ENCODE measurements around the gene MARCHF6.
A peak's percentile ranks its signal among the peaks of the same experiment; 100 is the strongest.
"Not testable (repeated sequence)": the region's sequence is repeated elsewhere in the genome, so short reads cannot be mapped to it uniquely, and the experiment has no call there.

Gene MARCHF6, protein sequence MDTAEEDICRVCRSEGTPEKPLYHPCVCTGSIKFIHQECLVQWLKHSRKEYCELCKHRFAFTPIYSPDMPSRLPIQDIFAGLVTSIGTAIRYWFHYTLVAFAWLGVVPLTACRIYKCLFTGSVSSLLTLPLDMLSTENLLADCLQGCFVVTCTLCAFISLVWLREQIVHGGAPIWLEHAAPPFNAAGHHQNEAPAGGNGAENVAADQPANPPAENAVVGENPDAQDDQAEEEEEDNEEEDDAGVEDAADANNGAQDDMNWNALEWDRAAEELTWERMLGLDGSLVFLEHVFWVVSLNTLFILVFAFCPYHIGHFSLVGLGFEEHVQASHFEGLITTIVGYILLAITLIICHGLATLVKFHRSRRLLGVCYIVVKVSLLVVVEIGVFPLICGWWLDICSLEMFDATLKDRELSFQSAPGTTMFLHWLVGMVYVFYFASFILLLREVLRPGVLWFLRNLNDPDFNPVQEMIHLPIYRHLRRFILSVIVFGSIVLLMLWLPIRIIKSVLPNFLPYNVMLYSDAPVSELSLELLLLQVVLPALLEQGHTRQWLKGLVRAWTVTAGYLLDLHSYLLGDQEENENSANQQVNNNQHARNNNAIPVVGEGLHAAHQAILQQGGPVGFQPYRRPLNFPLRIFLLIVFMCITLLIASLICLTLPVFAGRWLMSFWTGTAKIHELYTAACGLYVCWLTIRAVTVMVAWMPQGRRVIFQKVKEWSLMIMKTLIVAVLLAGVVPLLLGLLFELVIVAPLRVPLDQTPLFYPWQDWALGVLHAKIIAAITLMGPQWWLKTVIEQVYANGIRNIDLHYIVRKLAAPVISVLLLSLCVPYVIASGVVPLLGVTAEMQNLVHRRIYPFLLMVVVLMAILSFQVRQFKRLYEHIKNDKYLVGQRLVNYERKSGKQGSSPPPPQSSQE

DNA sequence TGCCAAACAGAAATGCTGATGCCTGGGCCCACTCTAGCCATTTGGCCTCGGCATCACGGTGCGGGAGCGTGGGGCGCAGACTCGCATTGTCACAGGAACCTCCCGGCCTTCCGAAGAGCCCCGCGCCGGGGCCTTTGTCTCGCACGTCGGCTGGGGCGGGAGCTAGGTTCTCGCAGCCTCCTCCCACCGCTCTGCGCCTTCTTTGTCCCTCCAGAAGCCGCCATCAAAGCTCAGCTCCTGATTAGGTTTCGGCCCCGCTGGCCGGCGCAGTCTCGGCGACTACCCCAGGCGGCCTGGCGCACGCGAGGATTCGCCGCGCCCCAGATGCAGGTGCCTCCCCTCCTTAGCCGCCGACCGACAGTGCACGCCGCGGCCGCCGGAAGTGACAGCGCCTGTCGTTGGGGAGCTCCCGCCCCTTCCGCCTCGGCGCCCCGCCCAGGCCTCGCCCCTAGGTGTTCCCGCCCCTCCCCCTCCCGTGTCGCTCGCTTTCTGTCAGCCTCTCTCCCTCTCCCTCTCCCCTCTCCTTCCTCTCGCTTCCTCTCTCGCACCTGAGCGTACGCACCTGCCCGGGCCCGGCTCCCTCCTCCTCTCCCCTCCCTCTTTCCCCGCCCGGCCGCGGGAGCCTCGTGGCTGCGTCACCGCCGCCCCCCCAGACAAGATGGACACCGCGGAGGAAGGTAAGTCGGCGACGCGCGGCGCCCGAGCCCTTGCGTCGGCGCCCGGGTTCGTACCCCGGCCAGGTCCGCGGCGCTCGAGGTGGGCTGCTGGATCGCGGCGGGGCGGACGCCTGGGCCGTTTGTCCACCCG is at the start of gene MARCHF6:
MARCHF6 (plus strand) TSS at position 455 of the 807 bp plus-strand sequence; CDS start at position 659, 204 bp downstream.
- DNase-seq (ENCODE audit: low spot score): peak; percentile 96

DNA sequence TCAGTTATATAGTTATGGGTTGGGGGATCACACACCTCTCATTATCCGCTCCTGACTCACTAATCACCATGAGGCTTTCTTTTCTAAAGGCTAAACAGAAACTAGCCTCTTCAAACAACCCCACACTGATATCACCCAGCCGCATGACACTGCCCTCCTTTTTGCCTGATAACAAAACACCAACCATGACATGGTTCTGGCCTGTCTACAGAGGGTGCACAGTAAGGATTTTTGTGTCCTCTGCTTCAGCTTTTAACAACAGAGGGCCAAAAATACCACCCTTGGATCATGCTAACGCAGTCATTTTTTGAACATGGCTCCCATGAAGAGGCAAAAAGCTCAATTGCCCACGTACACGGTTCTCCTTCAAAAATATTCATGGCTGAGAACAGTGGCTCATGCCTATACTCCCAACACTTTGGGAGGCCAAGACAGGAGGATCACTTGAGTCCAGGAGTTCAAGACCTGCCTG is 49.8 kb upstream of the MARCHF6 start:
- DNase-seq (ENCODE audit: low spot score): no peak

DNA sequence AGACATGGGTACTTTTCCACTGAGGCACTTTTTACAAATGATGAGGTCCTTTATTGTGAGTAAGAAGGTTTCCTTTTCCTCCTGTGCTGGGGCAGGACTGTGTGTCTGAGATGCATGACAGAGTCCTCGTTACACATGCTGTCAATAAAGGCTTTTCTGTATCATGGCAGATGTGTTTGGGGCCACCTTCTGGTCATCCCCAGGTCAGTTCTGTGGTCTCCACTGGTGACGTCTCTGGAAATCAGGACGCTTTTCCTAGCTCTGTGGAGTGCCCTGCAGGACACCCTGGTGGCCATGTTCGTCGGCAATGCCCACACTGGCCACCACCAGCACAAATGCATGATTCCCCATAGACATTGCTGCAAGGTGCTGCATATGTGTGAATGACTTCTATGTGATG is 48.6 kb upstream of the MARCHF6 start:
- DNase-seq (ENCODE audit: low spot score): no peak

DNA sequence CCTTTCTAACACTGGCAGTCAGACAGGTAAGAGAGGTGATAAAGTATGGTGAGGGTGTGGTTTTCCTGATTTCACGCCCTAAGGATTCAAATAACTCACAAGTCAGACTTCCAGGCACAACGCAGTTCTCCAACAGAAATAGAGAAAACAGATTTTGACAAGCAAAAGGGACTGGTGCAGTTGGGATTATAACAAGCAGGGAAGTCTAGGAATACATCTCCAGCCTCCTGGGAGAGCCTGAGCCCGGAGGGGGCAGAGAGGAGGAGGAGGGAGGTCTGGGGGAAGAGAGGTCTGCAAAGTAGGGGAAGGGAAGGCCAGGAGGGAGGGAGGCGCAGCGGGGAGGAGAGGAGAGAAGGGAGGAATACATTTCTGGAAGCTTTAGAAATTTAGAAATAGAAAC is 47.4 kb upstream of the MARCHF6 start:
- DNase-seq (ENCODE audit: low spot score): no peak

DNA sequence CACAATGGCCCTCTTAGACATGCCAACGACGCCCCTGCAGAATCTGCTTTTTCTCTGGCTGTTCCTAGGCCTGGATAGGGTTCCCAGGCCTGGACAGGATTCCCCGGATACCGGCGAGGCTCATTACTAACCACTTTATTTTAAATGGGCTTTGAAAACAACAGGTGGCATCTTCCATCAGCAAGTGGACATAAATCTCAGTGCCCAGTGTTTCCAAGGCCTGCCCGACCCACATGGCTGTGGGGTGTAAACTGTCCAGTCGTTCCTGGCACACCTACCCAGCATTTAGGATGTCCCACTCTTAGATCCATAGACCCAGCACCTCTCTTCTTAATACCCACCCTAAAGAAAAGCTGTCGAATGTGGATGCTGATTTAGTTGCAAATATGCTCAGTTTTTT is 46.7 kb upstream of the MARCHF6 start:
- DNase-seq (ENCODE audit: low spot score): no peak

DNA sequence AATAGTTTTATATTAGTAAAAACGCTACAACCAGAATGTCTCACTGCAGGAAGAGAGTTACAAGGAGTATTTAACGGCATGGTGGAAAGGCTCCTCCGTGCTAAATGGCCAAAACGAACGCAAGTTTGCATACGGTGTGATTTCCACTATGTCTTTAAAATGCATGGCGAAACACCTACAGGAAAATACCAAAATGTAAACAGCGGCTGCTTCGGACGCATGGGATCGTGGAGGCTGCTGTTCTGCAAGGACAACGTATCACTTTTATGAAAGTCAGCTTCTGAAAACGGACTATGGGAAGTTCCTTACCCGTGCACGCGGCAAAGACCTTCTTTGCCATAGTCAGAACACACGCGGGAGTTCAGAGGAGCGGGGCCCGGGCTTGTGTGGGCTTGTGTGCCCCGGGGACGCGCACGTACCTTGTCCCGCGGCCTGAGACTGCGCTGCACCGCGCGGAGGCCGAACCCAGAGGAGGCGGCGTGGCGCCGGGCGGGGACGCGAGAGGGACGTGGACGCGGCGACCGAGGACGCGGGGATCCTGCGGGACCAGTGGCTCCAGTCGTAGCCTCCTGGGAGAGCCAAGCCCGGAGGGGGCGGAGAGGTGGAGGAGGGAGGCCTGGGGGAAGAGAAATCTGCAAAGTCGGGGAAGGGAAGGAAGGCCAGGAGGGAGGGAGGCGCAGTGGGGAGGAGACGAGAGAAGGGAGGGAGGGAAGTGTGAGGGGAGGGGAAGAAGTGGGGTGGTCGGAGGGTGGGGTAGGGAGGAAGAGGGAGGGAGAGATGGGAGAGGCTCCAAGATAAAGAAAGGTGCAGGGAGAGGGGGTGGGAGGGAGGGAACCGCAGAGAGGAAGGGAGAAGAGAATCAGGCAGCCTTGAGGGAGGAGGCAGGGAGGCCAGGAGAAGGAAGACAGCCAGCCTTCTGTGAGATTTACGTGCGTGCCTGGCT is 46.0 kb upstream of the MARCHF6 start, which contains the start of gene CMBL:
CMBL (minus strand) TSS at position 697 of the 943 bp plus-strand sequence. CDS start 17,140 bp downstream, outside the sequence.
- DNase-seq (ENCODE audit: low spot score): no peak

DNA sequence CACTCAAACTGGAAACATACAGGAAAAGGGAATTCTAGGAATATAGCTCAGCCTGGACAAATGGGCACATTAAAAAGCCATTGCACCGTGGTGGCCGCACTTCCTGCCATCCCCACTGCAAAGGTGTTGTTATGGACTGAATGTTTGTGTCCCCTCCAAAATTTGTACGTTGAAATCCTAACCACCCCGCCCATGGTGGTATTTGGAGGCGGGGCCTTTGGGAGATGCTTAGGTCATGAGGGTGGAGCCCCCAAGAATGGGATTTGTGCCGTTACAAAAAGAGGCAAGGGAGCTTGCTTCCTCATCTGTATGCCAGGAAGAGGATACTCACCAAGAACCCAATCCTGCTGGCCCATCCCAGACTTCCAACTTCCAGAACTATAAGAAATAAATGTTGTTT is 44.7 kb upstream of the MARCHF6 start:
- DNase-seq (ENCODE audit: low spot score): no peak

DNA sequence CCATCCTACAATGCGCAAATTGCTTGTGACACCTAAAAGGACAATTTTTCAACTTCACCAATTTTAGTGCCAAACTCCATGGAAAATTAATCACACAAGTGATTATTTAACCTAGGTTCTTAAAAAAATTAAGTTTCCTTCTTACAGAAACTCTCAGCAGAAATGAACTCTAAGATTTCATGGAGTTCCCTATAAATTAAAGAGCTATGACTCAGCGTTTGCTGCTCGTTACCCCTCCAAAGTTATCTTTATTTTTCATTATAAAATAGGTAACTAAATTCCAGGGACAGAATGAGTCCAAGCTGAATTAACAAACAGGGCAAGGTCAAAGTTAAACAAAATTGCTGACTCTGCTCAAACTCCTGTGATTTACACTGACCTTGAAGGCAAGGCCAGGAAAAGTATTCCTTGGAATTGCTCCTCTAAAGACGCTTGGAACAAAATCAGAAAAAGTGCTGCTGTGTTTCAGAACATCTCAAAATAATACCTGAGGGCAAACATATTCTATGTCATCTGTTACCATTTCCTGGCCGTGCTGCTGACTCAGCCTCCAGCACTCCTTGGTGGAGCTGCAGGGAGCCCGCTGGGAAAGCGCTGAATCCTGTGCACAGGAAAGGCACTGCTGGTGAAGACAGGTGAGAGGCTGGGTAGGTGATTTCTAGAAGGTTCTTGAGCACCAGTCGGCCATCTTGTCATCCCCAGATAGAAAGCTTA is 43.3 kb upstream of the MARCHF6 start:
- no peak for DNase-seq (ENCODE audit: low spot score)

DNA sequence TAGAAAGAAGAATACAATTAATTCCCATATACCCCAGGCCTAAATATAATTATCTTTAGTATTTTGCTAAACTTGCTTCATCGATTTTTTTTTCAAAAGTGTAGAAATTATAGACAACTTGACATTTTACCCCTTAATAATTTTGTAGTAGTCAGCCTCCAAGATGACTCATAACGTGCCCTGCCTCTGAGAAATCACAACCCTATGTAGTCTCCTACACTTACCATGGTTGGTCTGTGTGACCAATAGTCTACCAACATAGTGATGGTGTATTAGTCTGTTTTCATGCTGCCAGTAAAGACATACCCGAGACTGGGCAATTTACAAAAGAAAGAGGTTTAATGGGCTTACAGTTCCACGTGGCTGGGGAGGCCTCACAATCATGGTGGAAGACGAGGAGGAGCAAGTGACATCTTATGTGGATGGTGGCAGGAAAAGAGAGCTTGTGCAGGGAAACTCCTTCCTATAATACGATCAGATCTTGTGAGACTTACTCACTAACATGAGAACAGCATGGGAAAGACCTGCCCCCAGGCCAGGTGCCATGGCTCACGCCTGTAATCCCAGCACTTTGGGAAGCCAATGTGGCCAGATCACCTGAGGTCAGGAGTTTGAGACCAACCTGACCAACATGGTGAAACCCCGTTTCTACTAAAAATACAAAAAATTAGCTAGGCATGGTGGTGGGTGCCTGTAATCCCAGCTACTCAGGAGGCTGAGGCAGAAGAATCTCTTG is 42.5 kb upstream of the MARCHF6 start:
- not testable (repeated sequence) for DNase-seq (ENCODE audit: low spot score)

DNA sequence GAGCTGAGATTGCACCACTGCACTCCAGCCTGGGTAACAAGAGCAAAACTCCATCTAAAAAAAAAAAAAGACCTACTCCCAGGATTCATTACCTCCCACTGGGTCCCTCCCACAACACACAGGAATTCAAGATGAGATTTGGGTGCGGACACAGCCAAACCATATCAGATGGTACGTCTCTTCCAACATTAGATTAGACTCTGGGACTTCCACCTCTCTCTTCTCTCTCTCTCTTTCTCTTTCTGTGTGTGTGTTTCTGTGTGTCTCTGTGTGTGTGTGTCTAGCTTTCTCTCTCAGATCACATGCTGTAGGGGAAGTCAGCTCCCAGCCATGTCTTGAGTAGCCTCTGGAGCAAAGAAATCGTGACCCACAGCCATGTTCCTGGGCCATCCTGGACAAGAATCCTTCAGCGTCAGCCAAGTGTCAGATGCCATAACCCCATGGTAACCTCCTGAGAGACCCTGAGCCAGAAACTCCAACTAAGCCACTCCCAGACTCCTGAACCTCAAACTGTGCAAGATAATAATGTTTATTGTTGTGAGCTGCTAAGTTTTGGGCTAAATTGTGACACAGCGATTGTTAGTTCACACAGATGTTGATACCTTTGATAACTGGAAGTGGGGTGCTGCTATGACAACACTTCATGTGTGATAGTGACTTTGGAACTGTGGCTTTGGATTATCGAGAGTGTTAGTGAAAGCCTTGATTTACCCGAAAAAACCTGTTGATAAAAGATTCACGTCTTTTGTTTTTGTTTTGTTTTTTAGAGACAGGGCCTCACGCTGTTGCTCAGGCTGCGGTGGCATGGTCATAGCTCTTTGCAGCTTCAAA is 41.7 kb upstream of the MARCHF6 start:
- DNase-seq (ENCODE audit: low spot score): no peak

DNA sequence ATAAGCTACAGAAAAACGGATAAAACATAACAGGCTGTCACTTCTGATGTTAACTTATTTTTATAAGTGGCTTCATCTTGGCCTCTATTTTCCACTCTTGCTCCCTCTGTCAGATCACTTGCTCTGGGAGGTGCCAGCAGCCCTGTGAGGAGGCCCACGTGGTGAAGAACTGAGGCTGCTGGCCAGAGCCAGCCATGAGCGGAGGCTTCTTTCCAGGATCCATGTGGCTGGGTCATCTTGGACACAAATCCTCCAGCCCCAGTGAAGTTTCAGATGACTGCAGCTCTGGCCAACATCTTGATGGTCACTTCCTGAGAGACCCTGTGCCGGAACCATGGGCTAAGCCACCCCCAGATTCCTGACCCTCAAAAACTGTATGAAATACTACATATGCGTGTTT is 38.3 kb upstream of the MARCHF6 start:
- DNase-seq (ENCODE audit: low spot score): no peak

DNA sequence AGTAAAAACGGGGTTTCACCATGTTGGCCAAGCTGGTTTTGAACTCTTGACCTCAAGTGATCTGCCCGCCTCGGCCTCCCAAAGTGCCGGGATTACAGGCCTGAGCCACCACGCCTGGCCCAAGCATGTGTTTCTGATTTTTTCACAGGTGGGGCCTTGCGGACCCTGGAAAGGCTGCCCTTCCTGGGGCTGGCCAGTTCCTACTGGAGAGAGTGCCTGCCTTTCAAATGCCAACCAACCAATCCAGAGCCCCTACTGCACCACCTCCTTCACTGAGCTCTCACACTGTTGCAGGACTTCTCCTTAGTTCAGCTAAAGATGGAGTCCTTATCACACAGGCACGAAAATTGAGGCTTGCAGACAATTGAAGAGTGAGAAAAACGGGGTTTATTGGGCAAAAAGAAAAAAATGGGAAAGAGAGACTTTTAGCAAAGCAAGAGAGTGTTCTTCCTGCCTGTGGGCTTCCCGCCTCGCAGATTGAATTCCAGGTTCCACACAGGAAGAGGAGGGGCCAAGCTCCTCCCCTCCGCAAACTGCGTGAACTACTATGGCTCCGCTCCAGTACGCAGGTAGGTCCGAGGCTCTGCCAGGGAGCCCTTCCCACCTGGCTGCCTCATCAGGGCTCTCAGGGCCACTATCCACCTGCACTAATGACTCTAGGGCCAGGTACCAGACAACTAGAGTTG is 37.5 kb upstream of the MARCHF6 start:
- no peak for DNase-seq (ENCODE audit: low spot score)

DNA sequence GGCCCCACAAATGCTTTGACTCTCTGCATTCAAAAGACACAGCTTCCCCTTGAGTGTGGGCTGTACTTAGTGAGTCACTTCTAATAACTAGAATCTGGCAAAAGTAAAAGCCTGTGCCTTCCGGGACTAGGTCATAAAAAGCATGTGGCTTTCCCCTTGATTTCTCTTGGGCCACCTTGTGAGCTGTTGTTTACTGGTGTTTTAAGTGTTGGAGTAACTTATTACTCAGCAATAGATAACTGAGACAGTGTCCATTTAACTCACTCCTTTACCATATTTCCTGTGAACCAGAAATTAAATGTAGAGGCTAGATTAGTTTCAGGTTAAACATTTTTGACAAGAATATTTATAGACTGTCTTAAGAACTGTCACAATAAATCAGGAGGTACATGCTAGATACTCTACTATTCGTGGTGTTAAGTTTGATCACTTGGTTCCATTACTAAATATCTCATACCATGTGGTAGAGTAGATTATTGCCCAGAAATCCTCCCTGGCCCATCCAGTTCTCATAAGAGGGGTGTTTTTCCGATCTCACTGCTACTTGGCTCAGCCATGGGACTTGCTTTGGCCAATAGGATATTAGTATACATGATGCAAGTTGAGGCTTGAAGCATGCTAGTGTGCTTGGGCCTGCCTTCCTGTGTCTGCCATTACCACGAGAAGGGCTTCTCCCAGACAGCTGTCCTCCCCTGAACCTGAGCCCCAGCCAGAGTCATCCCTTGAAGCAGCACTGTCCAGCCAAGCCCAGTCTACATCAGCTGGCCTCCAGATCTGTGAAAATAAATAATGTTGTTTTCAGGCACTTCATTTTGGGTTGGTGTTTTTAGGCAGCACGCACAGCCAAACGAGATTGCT is 35.4 kb upstream of the MARCHF6 start:
- DNase-seq (ENCODE audit: low spot score): no peak

DNA sequence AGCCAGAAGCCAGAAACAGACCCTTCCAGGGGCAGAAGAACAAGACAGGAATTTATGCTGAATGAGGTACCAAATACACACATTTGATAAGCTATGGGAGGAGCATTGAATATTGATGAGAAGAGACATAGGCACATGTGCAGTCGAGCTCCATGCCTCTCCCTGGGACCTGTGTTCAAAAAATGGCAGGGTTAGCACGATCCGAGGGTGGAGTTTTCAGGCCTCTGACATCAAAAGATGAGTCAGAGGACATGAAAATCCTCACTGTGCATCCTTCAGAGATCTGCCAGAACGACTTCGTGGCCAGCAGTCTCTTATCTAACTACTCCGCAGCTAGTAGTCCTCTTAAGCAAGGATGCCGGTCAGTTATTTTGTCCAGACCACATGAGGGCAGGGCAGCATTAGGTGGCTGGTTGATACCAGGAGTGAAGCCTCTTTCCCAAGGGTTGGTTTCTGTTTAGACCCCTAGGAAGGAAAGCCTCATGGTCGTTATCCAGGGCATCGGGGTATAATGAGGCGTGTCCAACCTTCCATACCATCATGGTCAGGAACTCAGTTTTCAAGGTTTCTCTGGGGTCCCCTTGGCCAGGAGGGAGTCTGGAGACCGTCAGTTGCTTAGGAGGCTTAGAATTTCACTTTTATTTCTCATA is 34.2 kb upstream of the MARCHF6 start:
- DNase-seq (ENCODE audit: low spot score): no peak

DNA sequence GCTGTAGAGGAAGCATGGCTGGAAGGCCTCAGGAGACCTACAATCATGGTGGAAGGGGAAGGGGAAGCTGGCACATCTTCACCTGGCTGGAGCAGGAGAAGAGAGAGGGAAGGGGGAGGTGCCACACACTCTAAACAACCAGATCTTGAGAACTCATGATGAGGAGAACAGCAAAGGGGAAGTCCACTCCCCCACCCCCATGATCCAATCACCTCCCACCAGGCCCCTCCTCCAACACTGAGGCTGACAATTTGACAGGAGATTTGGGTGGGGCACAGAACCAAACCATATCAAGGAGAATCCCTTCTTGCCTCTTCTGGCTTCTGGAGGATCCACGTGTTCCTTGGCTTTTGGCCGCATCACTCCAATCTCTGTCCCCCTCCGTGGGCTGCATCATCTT is 32.7 kb upstream of the MARCHF6 start:
- DNase-seq (ENCODE audit: low spot score): no peak

DNA sequence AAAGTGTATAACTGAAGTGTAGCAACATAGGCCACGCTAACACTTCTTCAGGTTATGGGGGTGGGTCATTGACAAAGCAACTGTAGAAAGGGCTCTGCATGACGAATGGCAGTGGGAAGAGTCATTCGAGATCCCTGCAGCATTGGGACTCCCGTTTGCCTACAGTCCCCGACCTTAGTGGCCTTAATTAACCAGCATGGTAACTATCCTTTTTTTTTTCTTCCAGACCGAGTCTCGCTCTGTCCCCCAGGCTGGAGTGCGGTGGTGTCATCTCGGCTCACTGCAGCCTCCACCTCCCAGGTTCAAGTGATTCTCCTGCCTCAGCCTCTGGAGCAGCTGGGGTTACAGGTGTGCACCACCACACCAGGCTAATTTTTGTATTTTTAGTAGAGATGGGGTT is 31.6 kb upstream of the MARCHF6 start:
- DNase-seq (ENCODE audit: low spot score): no peak
